ENCODE results near the gene KRTAP10-8. TPM values are rescaled to one million over a fixed set of nuclear protein-coding genes. Genes with fewer than 3 reads are reported as not detected.
"Not testable (repeated sequence)": the region's sequence is repeated elsewhere in the genome, so short reads cannot be mapped to it uniquely, and the experiment has no call there.

Gene KRTAP10-8
- total RNA-seq, 1 donor: not detected

DNA sequence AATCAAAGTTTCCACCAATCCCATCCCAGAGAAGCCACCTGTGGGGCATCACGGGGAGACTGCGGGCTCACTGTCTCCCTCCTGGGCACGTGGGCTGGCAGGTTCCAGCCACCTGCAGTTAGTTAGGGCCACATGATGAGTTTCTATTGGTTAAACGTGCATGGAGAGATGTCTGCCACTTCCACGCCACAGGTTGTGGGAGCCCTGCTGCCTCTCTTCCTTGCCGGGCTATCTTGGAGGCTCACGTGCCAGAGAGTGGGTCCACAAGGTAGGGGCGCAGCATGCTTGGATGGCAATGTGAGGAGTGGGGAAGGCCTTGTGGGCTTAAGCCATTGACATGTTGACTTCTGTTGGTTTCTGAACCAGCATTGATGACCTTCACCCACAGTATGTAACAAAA, 8.0 kb upstream of the KRTAP10-8 start:
- TF ChIP-seq, protein P1, sequence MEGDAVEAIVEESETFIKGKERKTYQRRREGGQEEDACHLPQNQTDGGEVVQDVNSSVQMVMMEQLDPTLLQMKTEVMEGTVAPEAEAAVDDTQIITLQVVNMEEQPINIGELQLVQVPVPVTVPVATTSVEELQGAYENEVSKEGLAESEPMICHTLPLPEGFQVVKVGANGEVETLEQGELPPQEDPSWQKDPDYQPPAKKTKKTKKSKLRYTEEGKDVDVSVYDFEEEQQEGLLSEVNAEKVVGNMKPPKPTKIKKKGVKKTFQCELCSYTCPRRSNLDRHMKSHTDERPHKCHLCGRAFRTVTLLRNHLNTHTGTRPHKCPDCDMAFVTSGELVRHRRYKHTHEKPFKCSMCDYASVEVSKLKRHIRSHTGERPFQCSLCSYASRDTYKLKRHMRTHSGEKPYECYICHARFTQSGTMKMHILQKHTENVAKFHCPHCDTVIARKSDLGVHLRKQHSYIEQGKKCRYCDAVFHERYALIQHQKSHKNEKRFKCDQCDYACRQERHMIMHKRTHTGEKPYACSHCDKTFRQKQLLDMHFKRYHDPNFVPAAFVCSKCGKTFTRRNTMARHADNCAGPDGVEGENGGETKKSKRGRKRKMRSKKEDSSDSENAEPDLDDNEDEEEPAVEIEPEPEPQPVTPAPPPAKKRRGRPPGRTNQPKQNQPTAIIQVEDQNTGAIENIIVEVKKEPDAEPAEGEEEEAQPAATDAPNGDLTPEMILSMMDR (IDR thresholded peaks at IDR 0.05; ENCODE audit: extremely low read depth, low read depth, low read length): no peak
- Histone ChIP-seq H3K27me3 (ENCODE audit: insufficient read depth, low read length) (no peaks in the 10 kb centered on the region), H4K20me1 (ENCODE audit: insufficient read depth, low read length) (no peaks in the 10 kb centered on the region), H3K9me3 (ENCODE audit: low read depth, low read length) (no peaks in the 10 kb centered on the region), H3K4me2 (ENCODE audit: insufficient read depth, low read length) (no peak overlapping the region), H3K27ac (ENCODE audit: low read depth, low read length) (no peak overlapping the region), H2AFZ (ENCODE audit: low read length) (no peak overlapping the region), H3K36me3 (ENCODE audit: insufficient read depth, low read length) (no peaks in the 10 kb centered on the region), H3K4me3 (ENCODE audit: insufficient read depth, low read length) (no peak overlapping the region), H3K79me2 (ENCODE audit: insufficient read depth, low read length) (no peaks in the 10 kb centered on the region), H3K4me1 (ENCODE audit: insufficient read depth, low read length) (no peaks in the 10 kb centered on the region)
- DNase-seq (ENCODE audit: insufficient read length, low spot score, missing footprints): no peak

DNA sequence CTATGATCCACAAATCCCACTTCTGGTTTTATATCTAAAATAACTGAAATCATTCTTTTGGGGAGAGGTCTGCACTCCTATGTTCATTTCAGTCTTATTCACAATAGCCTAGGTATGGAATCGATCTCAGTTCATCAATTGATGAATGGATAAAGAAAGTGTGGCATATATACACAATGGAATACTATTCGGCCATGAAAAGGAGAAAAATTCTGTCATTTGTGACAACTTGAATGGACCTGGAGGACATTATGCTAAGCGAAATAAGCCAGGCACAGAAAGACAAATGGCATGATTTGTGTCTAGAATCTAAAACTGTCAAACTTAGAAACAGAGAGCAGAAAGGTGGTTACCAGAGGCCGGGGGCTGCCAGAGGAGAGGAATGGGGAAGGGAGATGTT, 5.4 kb upstream of the KRTAP10-8 start:
- Histone ChIP-seq H3K4me2 (ENCODE audit: insufficient read depth, low read length) (no peak overlapping the region), H3K4me3 (ENCODE audit: insufficient read depth, low read length) (no peak overlapping the region), H3K4me1 (ENCODE audit: insufficient read depth, low read length) (no peaks in the 10 kb centered on the region), H3K27ac (ENCODE audit: low read depth, low read length) (no peak overlapping the region), H2AFZ (ENCODE audit: low read length) (no peak overlapping the region), H3K9me3 (ENCODE audit: low read depth, low read length) (no peaks in the 10 kb centered on the region), H3K79me2 (ENCODE audit: insufficient read depth, low read length) (no peaks in the 10 kb centered on the region), H3K36me3 (ENCODE audit: insufficient read depth, low read length) (no peaks in the 10 kb centered on the region), H4K20me1 (ENCODE audit: insufficient read depth, low read length) (no peaks in the 10 kb centered on the region), H3K27me3 (ENCODE audit: insufficient read depth, low read length) (no peaks in the 10 kb centered on the region)
- TF ChIP-seq, protein P1 (IDR thresholded peaks at IDR 0.05; ENCODE audit: extremely low read depth, low read depth, low read length): no peak
- DNase-seq (ENCODE audit: insufficient read length, low spot score, missing footprints): no peak

DNA sequence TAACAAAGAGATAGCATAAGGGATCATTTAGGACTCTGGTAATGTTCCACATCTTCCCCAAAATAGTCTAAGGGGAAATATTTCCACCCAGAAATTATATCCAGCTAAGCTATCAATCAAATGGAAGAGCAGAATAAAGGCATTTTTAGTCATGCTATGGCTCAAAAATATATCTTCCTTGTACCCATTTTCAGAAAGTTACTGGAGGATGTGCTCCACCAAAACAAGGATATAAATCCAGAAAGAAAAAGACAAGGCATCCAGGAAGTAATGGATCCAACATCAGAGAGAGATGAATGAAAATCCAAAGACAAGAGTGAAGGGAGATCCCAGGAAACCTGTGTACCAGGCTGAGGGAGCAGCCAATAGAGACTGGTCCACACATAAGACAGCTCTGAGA, 2.7 kb upstream of the KRTAP10-8 start:
- Histone ChIP-seq H2AFZ (ENCODE audit: low read length) (no peak overlapping the region), H4K20me1 (ENCODE audit: insufficient read depth, low read length) (no peaks in the 10 kb centered on the region), H3K9me3 (ENCODE audit: low read depth, low read length) (peaks cover 3% of the 10 kb centered on the region), H3K79me2 (ENCODE audit: insufficient read depth, low read length) (no peaks in the 10 kb centered on the region), H3K27ac (ENCODE audit: low read depth, low read length) (no peak overlapping the region), H3K27me3 (ENCODE audit: insufficient read depth, low read length) (no peaks in the 10 kb centered on the region), H3K4me3 (ENCODE audit: insufficient read depth, low read length) (no peak overlapping the region), H3K4me1 (ENCODE audit: insufficient read depth, low read length) (no peaks in the 10 kb centered on the region), H3K4me2 (ENCODE audit: insufficient read depth, low read length) (no peak overlapping the region), H3K36me3 (ENCODE audit: insufficient read depth, low read length) (no peaks in the 10 kb centered on the region)
- TF ChIP-seq, protein P1 (IDR thresholded peaks at IDR 0.05; ENCODE audit: extremely low read depth, low read depth, low read length): no peak
- no peak for DNase-seq (ENCODE audit: insufficient read length, low spot score, missing footprints)

DNA sequence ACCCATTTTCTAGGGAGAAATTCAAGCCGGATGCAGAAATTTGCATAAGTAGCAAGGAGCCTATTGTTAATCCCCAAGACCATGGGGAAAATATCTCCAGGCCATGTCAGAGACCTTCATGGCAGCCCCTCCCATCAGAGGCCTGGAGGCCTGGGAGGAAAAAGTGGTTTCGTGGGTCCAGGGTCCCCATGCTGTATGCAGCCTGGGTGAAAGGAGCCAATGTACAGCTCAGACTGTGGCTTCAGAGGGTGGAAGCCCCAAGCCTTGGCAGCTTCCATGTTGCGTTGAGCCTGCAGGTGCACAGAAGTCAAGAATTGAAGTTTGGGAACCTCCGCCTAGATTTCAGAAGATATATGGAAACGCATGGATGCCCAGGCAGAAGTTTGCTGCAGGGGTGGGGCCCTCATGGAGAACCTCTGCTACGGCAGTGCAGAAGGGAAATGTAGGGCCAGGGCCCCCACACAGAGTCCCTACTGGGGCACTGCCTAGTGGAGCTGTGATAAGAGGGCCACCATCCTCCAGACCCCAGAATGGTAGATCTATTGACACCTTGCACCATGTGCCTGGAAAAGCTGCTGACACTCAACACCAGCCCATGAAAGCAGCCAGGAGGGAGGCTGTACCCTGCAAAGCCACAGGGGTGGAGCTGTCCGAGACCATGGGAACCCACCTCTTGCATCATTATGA, 1.6 kb upstream of the KRTAP10-8 start:
- H3K27ac ChIP-seq (ENCODE audit: low read depth, low read length); H4K20me1 ChIP-seq (ENCODE audit: insufficient read depth, low read length); DNase-seq (ENCODE audit: insufficient read length, low spot score, missing footprints); H3K4me3 ChIP-seq (ENCODE audit: insufficient read depth, low read length); H3K9me3 ChIP-seq (ENCODE audit: low read depth, low read length); H3K36me3 ChIP-seq (ENCODE audit: insufficient read depth, low read length); H3K27me3 ChIP-seq (ENCODE audit: insufficient read depth, low read length); H3K4me2 ChIP-seq (ENCODE audit: insufficient read depth, low read length); H2AFZ ChIP-seq (ENCODE audit: low read length); H3K4me1 ChIP-seq (ENCODE audit: insufficient read depth, low read length); H3K79me2 ChIP-seq (ENCODE audit: insufficient read depth, low read length): not testable (repeated sequence)

Measured in osteoblast (primary cell).